Raji (cell line): ENCODE results near the gene FLNA.
A peak's percentile ranks its signal among the peaks of the same experiment; 100 is the strongest.

ENCODE experiments used
- POLR2A ChIP-seq: IDR thresholded peaks from 2 replicates; pipeline ENCODE4 v1.6.1; 2011; ENCODE audit warnings: low read depth, low read length, control low read depth; ENCODE audit not compliant: insufficient read depth

FLNA gene

DNA sequence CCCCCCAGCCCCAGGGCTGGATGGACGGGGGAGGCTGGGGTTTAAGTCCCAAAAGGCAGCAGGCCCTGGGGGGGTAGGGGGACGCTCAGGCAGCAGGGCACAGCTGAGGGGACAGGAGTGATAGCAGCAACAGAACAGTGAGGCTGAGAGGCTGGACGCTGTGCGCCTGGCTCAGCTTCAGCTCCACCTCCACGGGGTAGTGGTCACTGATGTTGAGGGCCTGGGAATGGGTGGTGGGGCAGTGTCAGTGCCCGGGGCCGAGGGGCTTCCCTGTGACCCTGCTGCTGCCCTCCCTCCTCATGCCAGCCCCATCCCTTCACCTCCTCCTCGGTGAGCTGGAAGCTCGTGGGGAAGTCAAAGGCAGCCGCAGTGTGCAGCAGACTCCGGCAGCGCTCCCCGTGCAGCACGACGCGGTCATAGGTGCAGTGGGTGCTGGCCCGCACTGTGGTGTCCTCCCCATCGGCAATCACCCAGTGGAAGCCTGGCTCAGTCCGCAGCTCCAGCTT is 28.2 kb upstream of the FLNA start:
- TF ChIP-seq POLR2A, result no peak

- peak; percentile 14; the same call in 1 of the 2 replicates for TF ChIP-seq POLR2A
These were observed 27.6 kb upstream of the FLNA start for GRCh38 chrX:154401918-154402621.

- TF ChIP-seq POLR2A, result peak; percentile 46
These were observed 26.8 kb upstream of the FLNA start for GRCh38 chrX:154401045-154401799.

DNA sequence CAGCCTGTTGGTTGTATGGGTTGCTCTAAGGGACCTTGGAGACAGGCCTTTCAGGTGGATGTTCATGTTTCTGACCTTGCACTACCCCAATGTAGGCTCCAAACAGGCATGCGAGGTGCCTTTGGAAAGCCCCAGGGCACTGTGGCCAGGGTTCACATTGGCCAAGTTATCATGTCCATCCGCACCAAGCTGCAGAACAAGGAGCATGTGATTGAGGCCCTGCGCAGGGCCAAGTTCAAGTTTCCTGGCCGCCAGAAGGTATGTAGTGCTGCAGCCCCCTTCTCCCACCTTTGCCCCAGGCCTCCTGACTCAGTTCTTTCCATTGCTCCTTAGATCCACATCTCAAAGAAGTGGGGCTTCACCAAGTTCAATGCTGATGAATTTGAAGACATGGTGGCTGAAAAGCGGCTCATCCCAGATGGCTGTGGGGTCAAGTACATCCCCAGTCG is 26.0 kb upstream of the FLNA start:
- 0 out of 2 replicates have a peak, but pooled peaks have one; percentile 3 for TF ChIP-seq POLR2A

DNA sequence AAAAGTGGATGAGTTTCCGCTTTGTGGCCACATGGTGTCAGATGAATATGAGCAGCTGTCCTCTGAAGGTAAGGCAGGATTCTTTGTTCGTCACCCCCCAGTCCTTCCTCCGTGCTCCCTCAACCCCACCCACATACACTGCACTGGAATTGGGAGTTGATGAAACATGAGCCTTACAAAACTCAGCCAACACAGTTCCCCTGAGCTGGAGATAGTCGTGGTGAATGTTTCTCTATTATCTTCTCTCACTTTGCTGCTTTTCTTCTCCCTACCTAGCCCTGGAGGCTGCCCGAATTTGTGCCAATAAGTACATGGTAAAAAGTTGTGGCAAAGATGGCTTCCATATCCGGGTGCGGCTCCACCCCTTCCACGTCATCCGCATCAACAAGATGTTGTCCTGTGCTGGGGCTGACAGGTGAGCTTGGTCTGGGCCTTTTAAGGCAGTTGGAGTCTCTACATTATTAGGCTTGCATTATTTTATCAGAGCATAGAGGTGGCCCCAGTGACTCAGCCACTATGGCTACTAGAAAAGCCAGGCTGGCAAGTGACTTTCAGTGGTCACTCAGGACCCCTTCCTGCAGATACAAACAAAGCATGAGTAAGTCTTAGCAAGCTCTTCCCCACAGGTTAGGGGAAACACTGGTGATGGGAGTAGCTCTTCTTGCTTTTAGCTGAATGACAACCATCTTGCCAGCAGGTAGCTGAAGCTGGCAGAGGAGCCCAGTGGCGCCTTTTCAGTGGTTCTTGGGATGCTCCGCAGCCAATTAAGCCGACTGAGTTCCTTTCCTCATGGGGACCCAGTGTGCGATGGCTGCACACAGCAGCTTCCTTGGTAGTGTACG is 25.3 kb upstream of the FLNA start:
- no peak for TF ChIP-seq POLR2A

DNA sequence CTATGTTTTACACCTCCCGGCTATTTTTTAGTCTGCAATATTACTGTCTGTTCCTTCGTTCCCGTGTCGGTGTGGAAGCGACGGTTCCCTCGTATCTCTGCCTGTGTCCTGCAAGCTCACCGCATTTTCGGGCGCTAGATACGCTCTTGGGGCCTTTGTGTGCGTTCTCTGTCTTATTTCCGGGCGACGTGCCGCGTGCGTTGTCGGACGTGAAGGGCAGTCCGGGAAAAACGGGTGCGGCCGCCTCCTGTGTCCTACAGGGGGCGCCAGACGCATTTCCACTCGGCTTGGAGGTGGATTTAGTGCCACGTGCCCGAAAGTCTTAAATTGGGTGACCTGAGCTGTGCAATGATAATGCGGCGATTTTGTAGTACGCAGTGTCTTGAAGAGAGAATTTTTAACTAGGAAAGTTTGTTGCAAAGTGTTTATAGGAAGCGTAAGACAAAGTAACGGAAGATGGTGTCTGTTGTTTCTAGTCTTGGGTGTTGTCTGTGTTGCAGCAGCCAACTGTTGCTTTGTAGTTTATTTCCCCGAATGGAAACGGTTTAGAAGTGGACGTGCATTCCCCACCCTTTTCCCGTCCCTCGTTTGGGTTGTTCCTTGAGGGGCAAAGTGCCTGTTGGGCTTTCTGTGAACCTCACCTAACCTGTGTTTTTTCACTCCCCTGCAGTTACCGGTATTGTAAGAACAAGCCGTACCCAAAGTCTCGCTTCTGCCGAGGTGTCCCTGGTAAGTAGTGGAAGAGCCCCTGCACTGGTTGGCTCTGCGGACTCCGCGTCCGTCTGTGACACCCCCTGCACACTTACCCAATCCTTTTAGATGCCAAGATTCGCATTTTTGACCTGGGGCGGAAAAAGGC is 24.5 kb upstream of the FLNA start:
- no peak for TF ChIP-seq POLR2A

DNA sequence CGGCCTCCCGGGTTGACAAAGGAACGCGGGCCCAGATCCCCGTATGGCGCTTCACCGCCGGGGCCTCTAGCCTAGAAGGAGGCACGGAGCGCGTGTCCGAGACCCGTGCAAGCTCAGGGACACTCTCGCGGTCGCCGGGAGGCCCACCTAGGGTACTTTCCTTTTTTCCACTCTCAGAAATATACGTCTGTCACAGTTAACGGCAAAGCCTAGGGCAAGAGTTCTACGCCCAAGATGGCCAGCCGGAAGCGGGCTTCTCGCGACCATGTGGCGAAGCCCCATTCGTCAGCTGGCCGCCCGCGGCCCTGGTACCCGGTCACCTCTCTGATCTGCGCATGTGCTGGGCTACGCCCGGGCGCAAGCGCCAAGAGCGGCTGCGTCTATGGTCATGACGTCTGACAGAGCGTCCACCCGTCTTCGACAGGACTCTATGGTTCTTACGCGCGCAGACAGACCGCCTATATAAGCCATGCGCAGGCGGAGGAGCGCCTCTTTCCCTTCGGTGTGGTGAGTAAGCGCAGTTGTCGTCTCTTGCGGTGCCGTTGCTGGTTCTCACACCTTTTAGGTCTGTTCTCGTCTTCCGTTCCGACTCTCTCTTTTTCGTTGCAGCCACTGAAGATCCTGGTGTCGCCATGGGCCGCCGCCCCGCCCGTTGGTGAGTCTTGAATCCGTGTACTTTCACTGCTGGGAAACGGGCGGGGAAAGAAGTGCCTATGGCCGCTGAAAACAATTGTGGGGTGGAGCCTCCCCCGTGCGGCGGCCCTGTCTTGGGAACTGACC is 23.6 kb upstream of the FLNA start, which contains the start of gene RPL10:
RPL10 (plus strand) TSS at position 490 of the 780 bp plus-strand sequence; CDS start at position 633, 143 bp downstream.
- peak; percentile 94 for TF ChIP-seq POLR2A

- TF ChIP-seq POLR2A, result peak; percentile 38; the same call in 1 of the 2 replicates
These were observed 22.8 kb upstream of the FLNA start for GRCh38 chrX:154396973-154397887.

DNA sequence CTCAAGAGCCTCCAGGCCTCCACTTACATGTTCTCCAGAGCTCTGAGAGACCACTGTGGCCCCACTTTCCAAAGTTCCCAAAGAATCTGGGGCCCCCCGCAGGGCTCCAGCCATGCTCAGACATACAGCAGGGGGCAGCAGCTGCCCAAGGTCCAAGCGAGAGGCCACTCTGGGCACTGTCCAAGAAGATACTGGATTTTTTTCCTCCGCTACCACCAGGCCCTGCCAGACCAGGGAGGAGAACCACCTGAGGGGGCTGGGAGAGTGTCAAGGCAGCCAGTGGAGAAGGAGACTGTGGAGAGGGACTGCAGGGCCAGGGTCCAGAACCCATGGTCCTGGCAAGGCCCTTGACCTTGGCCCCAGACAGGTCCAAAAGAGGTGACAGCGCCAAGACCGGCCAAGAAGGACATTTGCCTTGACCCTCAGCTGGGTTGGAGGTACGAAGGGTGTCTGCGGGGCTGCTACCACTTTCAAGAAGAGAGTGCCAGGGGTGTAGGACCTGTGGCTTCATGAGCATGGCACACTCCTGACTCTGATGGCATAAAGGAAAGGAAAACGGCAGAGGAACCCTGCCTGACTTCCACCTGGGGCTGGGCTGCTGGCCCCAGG is 10.0 kb upstream of the FLNA start:
- no peak for TF ChIP-seq POLR2A

GRCh38 chrX:154383359-154384283 is 9.2 kb upstream of the FLNA start:
- TF ChIP-seq POLR2A, result no peak
